K562 (cell line): Measurements from ENCODE around the gene EHBP1. TPM values are rescaled to one million over a fixed set of nuclear protein-coding genes. Genes with fewer than 3 reads are reported as not detected.

Experiments
- ATAC-seq: fragments of 200-7000 bp; cut with Tn5 transposase; 3 replicates; pipeline ENCODE4 v1.9.1; 2020; ENCODE audit warnings: moderate library complexity
- BruUV-seq: library from RNA; stranded (reverse); fragments of 400-500 nt; replicated peaks from 2 replicates; lab custom pipeline; 2021; lab: Mats Ljungman, UMichigan
- CTCF ChIA-PET: fragments of 300-600 bp; formaldehyde crosslinking; extraction: SDS; loops from one replicate; lab custom pipeline; 2021; ENCODE audit warnings: low intra/inter-chr PET ratio; lab: Yijun Ruan, JAX
- POLR2A ChIA-PET: fragments of 300-600, 350-650 bp; sonication (Branson Sonifier 250); formaldehyde crosslinking; extraction: SDS; loops from one replicate; lab custom pipeline; 2021; ENCODE audit warnings: antibody characterized with exemption, inconsistent platforms; lab: Yijun Ruan, JAX
- DNase-seq, 4 experiments: peaks; one replicate each; pipeline versions ENCODE4 v3.0.0 to v3.0.0-alpha.2; 2011 to 2018; ENCODE audit warnings: low spot score in 3 of 4, mixed read lengths in 3 of 4; ENCODE audit errors: extremely low read depth in 1 of 4
- FAIRE-seq: peaks from 2 replicates; lab custom pipeline; 2011; peaks lifted over from hg19 to GRCh38; lab: Jason Lieb, UNC
- H2AFZ ChIP-seq: 2 replicates; pipeline ENCODE4 v1.6.0; 2011; ENCODE audit warnings: low read depth, low read length, control low read depth, inconsistent platforms
- H3K27ac ChIP-seq: fragments of 200-600 bp; 3 replicates; pipeline ENCODE4 v1.8.0; 2011; ENCODE audit warnings: low read depth, mild to moderate bottlenecking, control low read depth, inconsistent platforms, low read length, moderate library complexity, mixed read lengths; ENCODE audit errors: extremely low read depth
- H3K27me3 ChIP-seq, 2 experiments: fragments of 300-600 bp in 1 of 2; 2 replicates in 1 of 2; 3 replicates in 1 of 2; pipeline versions ENCODE4 v1.6.0 to v1.8.0; 2011; ENCODE audit warnings: inconsistent platforms in 2 of 2, low read length in 2 of 2, mild to moderate bottlenecking in 1 of 2, mixed read lengths in 1 of 2, moderate library complexity in 1 of 2; ENCODE audit not compliant: control insufficient read depth in 2 of 2, insufficient read depth in 2 of 2
- H3K36me3 ChIP-seq: fragments of 300-600 bp; 3 replicates; pipeline ENCODE4 v1.8.0; 2011; ENCODE audit warnings: mild to moderate bottlenecking, low read length, inconsistent platforms; ENCODE audit not compliant: control insufficient read depth, insufficient read depth
- H3K4me1 ChIP-seq, 2 experiments: fragments of 200-600 bp in 1 of 2; replicated peaks in 1 of 2; 2 replicates in 1 of 2; 3 replicates in 1 of 2; pipeline versions ENCODE4 v1.5.1 to v1.8.0; 2011; ENCODE audit warnings: inconsistent platforms in 2 of 2, low read length in 2 of 2, mild to moderate bottlenecking in 1 of 2, mixed read lengths in 1 of 2, moderate library complexity in 1 of 2; ENCODE audit not compliant: control insufficient read depth in 2 of 2, insufficient read depth in 2 of 2
- H3K4me2 ChIP-seq: 2 replicates; pipeline ENCODE4 v1.6.1; 2011; ENCODE audit warnings: low read length, control low read depth, inconsistent platforms, mixed read lengths; ENCODE audit not compliant: insufficient read depth
- H3K4me3 ChIP-seq: fragments of 200-600 bp; sonication (generic), shearing (Covaris generic); 2 replicates; pipeline ENCODE4 v1.5.1; 2016; ENCODE audit warnings: control low read depth, inconsistent platforms
- H3K79me2 ChIP-seq: fragments of 200-600 bp; 3 replicates; pipeline ENCODE4 v1.8.0; 2011; ENCODE audit warnings: low read length, inconsistent platforms; ENCODE audit not compliant: control insufficient read depth, insufficient read depth
- H3K9ac ChIP-seq, 2 experiments: 2 replicates each; pipeline versions ENCODE4 v1.6.0 to v1.6.1; 2011; ENCODE audit warnings: low read depth in 2 of 2, low read length in 2 of 2, control low read depth in 1 of 2, inconsistent platforms in 1 of 2, mild to moderate bottlenecking in 1 of 2, mixed read lengths in 1 of 2; ENCODE audit not compliant: insufficient read depth in 1 of 2
- H3K9me1 ChIP-seq: one replicate; pipeline ENCODE4 v1.6.0; 2011; ENCODE audit warnings: inconsistent platforms, mild to moderate bottlenecking, low read length, moderate library complexity; ENCODE audit not compliant: control insufficient read depth, insufficient read depth
- H3K9me3 ChIP-seq: replicated peaks from 2 replicates; pipeline ENCODE4 v1.5.1; 2011; ENCODE audit warnings: low read depth, low read length, inconsistent platforms; ENCODE audit not compliant: control insufficient read depth, insufficient read depth
- H4K20me1 ChIP-seq: replicated peaks from 2 replicates; pipeline ENCODE4 v1.6.1; 2011; ENCODE audit warnings: low read length, inconsistent platforms, mixed read lengths; ENCODE audit not compliant: control insufficient read depth, insufficient read depth
- ATF3 ChIP-seq, 2 experiments: fragments of 450-650 bp in 1 of 2; sonication (generic) in 1 of 2; formaldehyde crosslinking in 1 of 2; IDR thresholded peaks in 1 of 2; conservative IDR thresholded peaks in 1 of 2; 2 replicates each; pipeline versions ENCODE4 v1.6.1 to v1.8.1; 2016 to 2023; ENCODE audit warnings: mild to moderate bottlenecking in 2 of 2, moderate library complexity in 2 of 2, inconsistent platforms in 1 of 2, missing genetic modification reagents in 1 of 2
- CREB5 ChIP-seq: fragments of 250-450 bp; sonication (Bioruptor Pico); IDR thresholded peaks from 2 replicates; pipeline ENCODE4 v1.5.0; 2020; ENCODE audit warnings: mild to moderate bottlenecking
- CREM ChIP-seq: IDR thresholded peaks from 2 replicates; pipeline ENCODE4 v1.6.1; 2014; ENCODE audit warnings: antibody characterized with exemption, low read depth
- CTBP1 ChIP-seq: fragments of 450-650 bp; IDR thresholded peaks from 2 replicates; pipeline ENCODE4 v1.6.1; 2016; ENCODE audit warnings: borderline replicate concordance
- DLX4 ChIP-seq: fragments of 250-450 bp; sonication (Bioruptor Pico); IDR thresholded peaks from 2 replicates; pipeline ENCODE4 v1.6.1; 2021; ENCODE audit warnings: mild to moderate bottlenecking
- E2F1 ChIP-seq: sonication (generic); formaldehyde crosslinking; IDR thresholded peaks from 2 replicates; pipeline ENCODE4 v1.8.1; 2023; ENCODE audit warnings: mild to moderate bottlenecking, missing genetic modification reagents, moderate library complexity
- EWSR1 ChIP-seq: fragments of 450-650 bp; IDR thresholded peaks from 2 replicates; pipeline ENCODE4 v1.6.1; 2018; ENCODE audit warnings: borderline replicate concordance, mild to moderate bottlenecking, low read depth, moderate library complexity; ENCODE audit not compliant: partially characterized antibody
- ILF3 ChIP-seq: fragments of 450-650 bp; IDR thresholded peaks from 2 replicates; pipeline ENCODE4 v1.6.1; 2018; ENCODE audit warnings: antibody characterized with exemption, mild to moderate bottlenecking, moderate library complexity, borderline replicate concordance
- SREBF2 ChIP-seq: sonication (generic); formaldehyde crosslinking; IDR thresholded peaks from 2 replicates; pipeline ENCODE4 v1.4.0; 2020; ENCODE audit warnings: mild to moderate bottlenecking, missing genetic modification reagents
- TEAD1 ChIP-seq, 2 experiments: fragments of 450-650 bp in 1 of 2; sonication (generic) in 1 of 2; formaldehyde crosslinking; IDR thresholded peaks; 2 replicates each; pipeline versions ENCODE4 v1.4.0 to v1.8.0; 2020 to 2022; ENCODE audit warnings: mild to moderate bottlenecking in 2 of 2, missing genetic modification reagents in 1 of 2
- ZBTB34 ChIP-seq: fragments of 250-450 bp; sonication (Bioruptor Pico); IDR thresholded peaks from 2 replicates; pipeline ENCODE4 v1.8.0; 2021; ENCODE audit warnings: mild to moderate bottlenecking, moderate library complexity
- ZNF174 ChIP-seq: fragments of 250-450 bp; sonication (Bioruptor Pico); IDR thresholded peaks from 2 replicates; pipeline ENCODE4 v1.4.0; 2020; ENCODE audit warnings: mild to moderate bottlenecking
- ZNF24 ChIP-seq: fragments of 450-650 bp; IDR thresholded peaks from 2 replicates; pipeline ENCODE4 v1.6.1; 2016
- ZNF354B ChIP-seq: fragments of 250-450 bp; sonication (Bioruptor Pico); IDR thresholded peaks from 2 replicates; pipeline ENCODE4 v1.4.0; 2020
- ZNF41 ChIP-seq: fragments of 250-450 bp; sonication (Bioruptor Pico); conservative IDR thresholded peaks from 2 replicates; pipeline ENCODE4 v1.4.0; 2020; ENCODE audit warnings: mild to moderate bottlenecking
- ZNF764 ChIP-seq: fragments of 250-450 bp; sonication (Bioruptor Pico); IDR thresholded peaks from 2 replicates; pipeline ENCODE4 v1.4.0; 2020; ENCODE audit warnings: low read depth, mild to moderate bottlenecking, moderate library complexity
- in situ Hi-C: fragments of 300-500 bp; cut with MboI; formaldehyde crosslinking; loops from 4 replicates; pipeline ENCODE4 v1.15.0; 2018; ENCODE audit warnings: inconsistent platforms, mixed read lengths
- intact Hi-C: fragments of 100-400 bp; cut with micrococcal nuclease; formaldehyde crosslinking; loops from 2 replicates; pipeline ENCODE4 v1.14.2; 2022
- polyA plus RNA-seq, 8 experiments: library from polyadenylated mRNA; depleted of rRNA in 4 of 8; stranded (reverse) in 5 of 8; unstranded in 3 of 8; fragments of >200 nt; fragmentation: Nextera tagmentation in 2 of 8; fragmentation: Illumina TruSeq in 1 of 8; extraction: Ambion mirVana in 2 of 8; extraction: Trizol in 1 of 8; gene quantifications; 2 replicates each; pipeline versions ENCODE4 v1.2.1 to v1.2.3, GENCODE V29; 2011 to 2014; ENCODE audit warnings: inconsistent platforms in 1 of 8, missing spikeins in 1 of 8
- total RNA-seq, 7 experiments: library from RNA; depleted of rRNA in 6 of 7; stranded (reverse); fragments of >200 nt in 6 of 7; fragmentation: Illumina TruSeq in 2 of 7; extraction: Trizol in 2 of 7; gene quantifications; 2 replicates each; pipeline versions ENCODE4 v1.2.1 to v1.2.3, GENCODE V29; 2011 to 2021; ENCODE audit warnings: low replicate concordance in 1 of 7

Gene EHBP1
- total and polyA plus RNA-seq, 9 of the 15 experiments (the other 6 are each of a cell fraction or from before 2014, with no cell fraction given), result 8.9 to 26.6 (median 19.3) TPM

GRCh38 chr2:62794791-62795190 is 89.3 kb downstream of the EHBP1 start (continued):
- no peak for TF ChIP-seq SREBF2 (CRISPR knock-in tag)
- TF ChIP-seq E2F1 (CRISPR knock-in tag), result no peak
- TF ChIP-seq CTBP1, result no peak
- TF ChIP-seq CREM, result no peak
- no peak for TF ChIP-seq ZNF174 (CRISPR knock-in tag)
- TF ChIP-seq, all 486 proteins: peak for 0

GRCh38 chr2:62795341-62795740 is 89.8 kb downstream of the EHBP1 start:
- no peaks in the 10 kb centered on the region for H3K27me3 ChIP-seq
- ChIA-PET POLR2A (no interaction called here), CTCF (no interaction called here)
- no peak for DNase-seq
- H3K27ac ChIP-seq, result no peak overlapping the region
- H3K4me2 ChIP-seq, result no peak overlapping the region
- H4K20me1 ChIP-seq, result no peaks in the 10 kb centered on the region
- in situ Hi-C loops, result no loop called here
- no TSS peak for BruUV-seq
- no peak overlapping the region for H3K4me3 ChIP-seq
- no peaks in the 10 kb centered on the region for H3K4me1 ChIP-seq
- H3K79me2 ChIP-seq, result no peaks in the 10 kb centered on the region
- no peak overlapping the region for H2AFZ ChIP-seq
- intact Hi-C loops, result loop anchor here (10.0 kb wide), 1 partner anchor 499 kb away; no protein-coding TSS in a partner anchor
- no peaks in the 10 kb centered on the region for H3K9me1 ChIP-seq
- no peak for ATAC-seq
- no peak overlapping the region for H3K9ac ChIP-seq
- H3K9me3 ChIP-seq, result no peaks in the 10 kb centered on the region
- H3K36me3 ChIP-seq, result no peaks in the 10 kb centered on the region
- TF ChIP-seq ZNF41 (CRISPR knock-in tag) (no peak), TEAD1 (CRISPR knock-in tag; IDR thresholded peaks at IDR 0.05) (no peak), ZNF764 (CRISPR knock-in tag) (no peak), ZNF354B (CRISPR knock-in tag) (no peak), EWSR1 (no peak), ATF3 (IDR thresholded peaks at IDR 0.05) (no peak), ATF3 (CRISPR knock-in tag; conservative IDR thresholded peaks at IDR 0.05) (no peak), DLX4 (no peak), CREB5 (CRISPR knock-in tag) (no peak), ZBTB34 (CRISPR knock-in tag) (no peak), ILF3 (no peak), ZNF24 (no peak)
- no peak for FAIRE-seq
